Naive B cell (primary cell): ENCODE data around the gene YDJC. TPM values are rescaled to one million over a fixed set of nuclear protein-coding genes. Genes with fewer than 3 reads are reported as not detected.
"Not testable (repeated sequence)": the region's sequence is repeated elsewhere in the genome, so short reads cannot be mapped to it uniquely, and the experiment has no call there.

ENCODE experiments used
- ATAC-seq, 2 donors: fragments of 150-1000 bp; cut with Tn5 transposase; 2 replicates each; pipeline ENCODE4 v1.10.0; 2021; ENCODE audit warnings: low read depth in 2 of 2, mild to moderate bottlenecking in 2 of 2, moderate library complexity in 2 of 2
- DNase-seq: peaks from one replicate; pipeline ENCODE4 v3.0.0; 2022
- H3K27ac Mint-ChIP-seq, 6 donors: one replicate each; pipeline ENCODE4 v1.8.0; 2020 to 2022; ENCODE audit warnings: mild to moderate bottlenecking in 6 of 6, mixed read lengths in 6 of 6, moderate library complexity in 5 of 6, inconsistent platforms in 2 of 6
- H3K27me3 Mint-ChIP-seq, 3 donors: one replicate each; pipeline ENCODE4 v1.8.0; 2021 to 2022; ENCODE audit warnings: mixed read lengths in 3 of 3, mild to moderate bottlenecking in 1 of 3
- H3K36me3 Mint-ChIP-seq, 2 donors: one replicate each; pipeline ENCODE4 v1.8.0; 2020 to 2022; ENCODE audit warnings: mixed read lengths in 2 of 2, inconsistent platforms in 1 of 2, mild to moderate bottlenecking in 1 of 2
- H3K4me1 Mint-ChIP-seq, 3 donors: one replicate each; pipeline ENCODE4 v1.8.0; 2020 to 2022; ENCODE audit warnings: mixed read lengths in 3 of 3, inconsistent platforms in 1 of 3, mild to moderate bottlenecking in 1 of 3, moderate library complexity in 1 of 3
- H3K4me3 Mint-ChIP-seq, 8 donors: one replicate each; pipeline ENCODE4 v1.8.0; 2020 to 2022; ENCODE audit warnings: mild to moderate bottlenecking in 8 of 8, mixed read lengths in 8 of 8, moderate library complexity in 8 of 8, inconsistent platforms in 2 of 8
- H3K9me3 Mint-ChIP-seq, 7 donors: one replicate each; pipeline ENCODE4 v1.8.0; 2020 to 2022; ENCODE audit warnings: mixed read lengths in 7 of 7, mild to moderate bottlenecking in 5 of 7, inconsistent platforms in 2 of 7, moderate library complexity in 1 of 7
- polyA plus RNA-seq, 6 donors: library from polyadenylated mRNA; unstranded; fragments of 300-500 nt; fragmentation: Illumina TruSeq; gene quantifications; one replicate each; pipeline ENCODE4 v1.2.3, GENCODE V29; 2021; ENCODE audit warnings: low read depth in 6 of 6

YDJC gene
- polyA plus RNA-seq, 6 donors from 2014 or later: 54.7 to 97.9 (median 65.1) TPM

- H3K4me1 Mint-ChIP-seq: peaks cover 29 to 38% (median 34%) of the 10 kb centered on the region in 3 donors
- H3K9me3 Mint-ChIP-seq, H3K36me3 Mint-ChIP-seq, ATAC-seq, H3K27me3 Mint-ChIP-seq, DNase-seq, H3K27ac Mint-ChIP-seq: not testable (repeated sequence)
- H3K4me3 Mint-ChIP-seq: peak overlapping the region in 1 of 8 donors; percentile 32
Measured at GRCh38 chr22:21645513-21645912, 15.7 kb upstream of the YDJC start.

- ATAC-seq: no peak
- Mint-ChIP-seq H3K27ac (peak overlapping the region in 1 of 6 donors; percentile 80), H3K9me3 (no peaks in the 10 kb centered on the region), H3K4me3 (peak overlapping the region in 7 of 8 donors; percentile 69 to 95 (median 89)), H3K27me3 (peaks cover 0 to 3% (median 0%) of the 10 kb centered on the region in 3 donors), H3K36me3 (peaks cover 0 to 4% of the 10 kb centered on the region in 2 donors), H3K4me1 (peaks cover 29 to 35% (median 34%) of the 10 kb centered on the region in 3 donors)
- DNase-seq: no peak
Measured at GRCh38 chr22:21643533-21644357, 13.9 kb upstream of the YDJC start.

DNA sequence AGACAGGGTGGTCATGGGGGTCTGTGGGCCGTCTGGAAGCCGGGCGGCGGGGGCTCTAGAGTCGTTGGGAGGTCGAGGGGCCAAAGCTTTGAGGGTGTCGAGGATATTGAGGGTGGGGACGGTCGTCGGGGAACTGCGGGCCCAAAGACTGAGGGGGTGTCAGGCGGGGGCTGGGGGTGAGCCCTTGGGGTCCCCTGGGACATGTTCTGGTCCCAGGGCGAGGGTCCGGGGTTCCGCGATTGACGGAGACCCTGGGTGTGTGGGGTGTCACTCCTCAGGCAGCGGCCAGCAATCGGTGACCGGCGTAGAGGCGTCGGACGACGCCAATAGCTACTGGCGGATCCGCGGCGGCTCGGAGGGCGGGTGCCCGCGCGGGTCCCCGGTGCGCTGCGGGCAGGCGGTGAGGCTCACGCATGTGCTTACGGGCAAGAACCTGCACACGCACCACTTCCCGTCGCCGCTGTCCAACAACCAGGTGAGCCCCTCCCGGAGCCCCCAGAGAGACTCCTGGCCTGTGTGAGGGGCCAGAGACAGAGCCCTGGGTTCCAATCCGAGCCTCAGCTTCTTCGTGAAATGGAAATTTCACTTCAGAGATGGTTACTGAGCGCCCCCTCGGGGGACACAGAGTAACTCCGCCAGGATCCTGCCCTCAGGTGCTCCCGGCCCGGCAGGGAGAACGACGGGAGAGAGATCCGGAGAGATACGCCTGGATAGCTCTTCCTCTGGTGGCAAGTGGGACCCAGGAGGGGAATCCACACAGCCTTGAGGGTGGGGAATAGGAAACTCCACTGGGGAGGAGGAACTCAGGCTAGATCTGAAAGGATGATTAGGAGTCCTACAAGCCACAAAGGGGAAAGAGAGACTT, 13.0 kb upstream of the YDJC start:
- H3K9me3 Mint-ChIP-seq: no peaks in the 10 kb centered on the region
- H3K4me1 Mint-ChIP-seq: peaks cover 29 to 35% (median 34%) of the 10 kb centered on the region in 3 donors

GRCh38 chr22:21641789-21642583, 12.2 kb upstream of the YDJC start, which contains the start of gene SDF2L1:
TSS of gene SDF2L1 (plus strand) at chr22:21642302. CDS start at chr22:21642337, 35 bp downstream.
- Mint-ChIP-seq H3K27ac (peak within 1 kb of the TSS in 5 of 6 donors; percentile 48 to 93 (median 90)), H3K9me3 (no peaks in the 10 kb centered on the region), H3K4me1 (peaks cover 29 to 35% (median 34%) of the 10 kb centered on the region in 3 donors), H3K36me3 (peaks cover 0 to 4% of the 10 kb centered on the region in 2 donors), H3K4me3 (peak within 1 kb of the TSS; percentile 69 to 95 (median 90)), H3K27me3 (peaks cover 0 to 3% (median 0%) of the 10 kb centered on the region in 3 donors)
- DNase-seq (peak; percentile 99), ATAC-seq (peak; percentile 95 to 97)

More for the DNA sequence above, 13.0 kb upstream of the YDJC start:
- DNase-seq (peak; percentile 50), ATAC-seq (no peak)
- H3K4me3 Mint-ChIP-seq: peak overlapping the region; percentile 69 to 95 (median 90)
- H3K27ac Mint-ChIP-seq: peak overlapping the region in 5 of 6 donors; percentile 48 to 93 (median 90)
- H3K27me3 Mint-ChIP-seq: peaks cover 0 to 3% (median 0%) of the 10 kb centered on the region in 3 donors
- H3K36me3 Mint-ChIP-seq: peaks cover 0 to 4% of the 10 kb centered on the region in 2 donors

GRCh38 chr22:21641417-21641788, 11.6 kb upstream of the YDJC start:
- no peaks in the 10 kb centered on the region for H3K36me3 Mint-ChIP-seq
- H3K4me1 Mint-ChIP-seq: peaks cover 24 to 30% (median 28%) of the 10 kb centered on the region in 3 donors
- DNase-seq: no peak
- ATAC-seq: no peak
- no peaks in the 10 kb centered on the region for H3K9me3 Mint-ChIP-seq
- H3K27me3 Mint-ChIP-seq: no peaks in the 10 kb centered on the region
- H3K27ac Mint-ChIP-seq: peak overlapping the region in 4 of 6 donors; percentile 12 to 93 (median 65)
- H3K4me3 Mint-ChIP-seq: peak overlapping the region; percentile 69 to 95 (median 90)

DNA sequence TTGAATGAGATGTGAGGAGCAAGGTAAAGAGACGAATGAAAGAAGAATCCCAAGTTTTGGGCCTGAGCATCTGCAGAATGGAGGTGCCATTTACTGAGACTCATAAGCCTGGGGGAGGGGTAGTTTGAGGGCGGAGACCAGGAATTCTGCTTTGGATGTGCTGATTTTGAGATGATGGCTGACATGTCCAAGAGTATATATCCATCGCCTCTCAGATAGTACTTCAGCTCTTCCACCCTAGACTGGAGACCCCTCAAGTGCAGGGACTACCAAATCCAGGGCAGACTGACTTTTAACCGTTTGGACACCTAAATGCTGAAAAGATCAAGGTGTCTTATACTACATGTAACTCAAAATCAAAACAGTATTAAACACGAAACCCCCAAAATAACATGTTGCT, 11.0 kb upstream of the YDJC start:
- DNase-seq: no peak
- peaks cover 23 to 26% (median 25%) of the 10 kb centered on the region in 3 donors for H3K4me1 Mint-ChIP-seq
- H3K4me3 Mint-ChIP-seq: peak overlapping the region in 7 of 8 donors; percentile 7 to 92 (median 69)
- H3K27me3 Mint-ChIP-seq: no peaks in the 10 kb centered on the region
- H3K27ac Mint-ChIP-seq: peak overlapping the region in 3 of 6 donors; percentile 34 to 53 (median 40)
- no peaks in the 10 kb centered on the region for H3K9me3 Mint-ChIP-seq
- no peaks in the 10 kb centered on the region for H3K36me3 Mint-ChIP-seq
- no peak for ATAC-seq

DNA sequence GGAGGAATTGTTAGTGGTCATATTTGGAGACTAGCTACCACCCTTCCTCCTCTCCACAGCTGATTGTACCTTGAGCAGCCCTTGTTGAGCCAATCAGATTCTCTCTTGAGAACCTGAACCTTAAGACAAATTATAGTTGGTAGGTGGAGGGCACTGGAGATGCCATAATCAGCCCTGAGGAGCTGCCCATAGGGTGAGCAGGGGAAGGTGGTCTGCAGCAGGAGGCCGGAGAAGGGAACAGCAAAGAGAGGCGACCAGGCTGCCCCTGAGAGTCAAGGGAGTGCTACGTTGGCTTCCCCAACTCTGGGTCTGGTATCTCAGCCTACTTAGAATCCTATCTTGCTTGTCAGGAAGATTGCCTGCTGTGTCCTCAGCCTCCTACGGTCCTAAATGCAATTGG, 9.5 kb upstream of the YDJC start:
- Mint-ChIP-seq H3K4me1 (peaks cover 25 to 26% (median 26%) of the 10 kb centered on the region in 3 donors), H3K27ac (no peak overlapping the region), H3K9me3 (no peaks in the 10 kb centered on the region), H3K36me3 (no peaks in the 10 kb centered on the region), H3K4me3 (peak overlapping the region in 1 of 8 donors; percentile 44), H3K27me3 (no peaks in the 10 kb centered on the region)
- DNase-seq: no peak
- no peak for ATAC-seq

DNA sequence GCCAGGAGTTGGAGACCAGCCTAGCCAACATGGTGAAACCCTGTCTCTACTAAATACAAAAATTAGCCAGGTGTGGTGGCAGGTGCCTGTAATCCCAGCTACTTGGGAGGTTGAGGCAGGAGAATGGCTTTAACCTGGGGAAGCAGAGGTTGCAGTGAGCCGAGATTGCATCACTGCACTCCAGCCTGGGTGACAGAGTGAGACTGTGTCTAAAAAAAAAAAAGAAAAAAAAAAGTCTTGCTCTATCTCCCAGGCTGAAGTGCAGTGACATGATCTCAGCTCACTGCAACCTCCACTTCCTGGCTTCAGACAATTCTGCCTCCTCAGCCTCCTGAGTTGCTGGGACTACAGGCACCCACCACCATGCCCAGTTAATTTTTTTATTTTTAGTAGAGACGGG, 7.6 kb upstream of the YDJC start:
- not testable (repeated sequence) for H3K9me3 Mint-ChIP-seq, H3K27me3 Mint-ChIP-seq, DNase-seq, H3K36me3 Mint-ChIP-seq, ATAC-seq, H3K27ac Mint-ChIP-seq, H3K4me3 Mint-ChIP-seq
- H3K4me1 Mint-ChIP-seq: peaks cover 15 to 20% (median 17%) of the 10 kb centered on the region in 3 donors

GRCh38 chr22:21636629-21637218, 6.9 kb upstream of the YDJC start:
- Mint-ChIP-seq H3K4me3 (no peak overlapping the region), H3K27me3 (no peaks in the 10 kb centered on the region), H3K27ac (peak overlapping the region in 2 of 6 donors; percentile 20 to 33), H3K9me3 (no peaks in the 10 kb centered on the region), H3K4me1 (peaks cover 12 to 17% (median 14%) of the 10 kb centered on the region in 3 donors), H3K36me3 (no peaks in the 10 kb centered on the region)
- DNase-seq (no peak), ATAC-seq (no peak)

DNA sequence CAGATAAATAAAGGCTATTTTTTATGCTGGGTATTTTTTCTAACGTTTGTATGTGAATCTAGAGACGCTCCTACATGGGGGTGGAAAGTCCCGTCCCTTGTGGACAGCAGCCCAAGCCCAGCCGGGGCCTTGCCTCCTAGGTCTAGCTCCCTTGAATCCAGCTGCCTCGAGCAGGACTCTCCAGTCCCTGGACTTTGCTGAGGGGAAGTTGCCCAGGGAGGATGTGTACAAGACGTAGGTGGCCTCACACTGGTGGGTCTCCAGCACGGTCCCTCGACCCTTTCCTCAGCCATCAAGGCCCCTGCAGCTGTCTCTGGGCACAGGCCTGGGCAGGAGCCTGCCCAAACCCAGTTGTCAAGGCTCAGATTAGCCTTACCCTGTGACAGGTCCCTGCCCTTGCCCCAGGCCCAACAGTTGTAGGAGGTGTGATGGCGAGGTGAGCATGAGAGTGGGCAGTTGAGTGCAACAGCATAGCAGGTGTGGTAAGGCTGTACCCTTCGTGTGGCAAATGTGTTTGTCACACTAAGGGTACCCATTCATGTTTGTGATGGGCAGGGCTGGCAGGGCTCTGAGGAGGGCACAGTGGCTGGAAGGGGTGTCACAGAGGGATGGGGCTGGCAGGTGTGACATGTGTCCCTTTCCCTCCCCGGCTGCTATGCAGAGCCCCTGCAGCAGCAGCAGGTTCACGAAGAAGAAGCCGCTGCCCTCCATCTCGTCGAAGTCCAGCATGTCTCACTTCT, 6.1 kb upstream of the YDJC start:
- Mint-ChIP-seq H3K9me3 (no peaks in the 10 kb centered on the region), H3K36me3 (no peaks in the 10 kb centered on the region), H3K4me3 (no peak overlapping the region), H3K27me3 (no peaks in the 10 kb centered on the region), H3K27ac (peak overlapping the region in 1 of 6 donors; percentile 10), H3K4me1 (peaks cover 4 to 16% (median 12%) of the 10 kb centered on the region in 3 donors)
- no peak for DNase-seq
- ATAC-seq: no peak

DNA sequence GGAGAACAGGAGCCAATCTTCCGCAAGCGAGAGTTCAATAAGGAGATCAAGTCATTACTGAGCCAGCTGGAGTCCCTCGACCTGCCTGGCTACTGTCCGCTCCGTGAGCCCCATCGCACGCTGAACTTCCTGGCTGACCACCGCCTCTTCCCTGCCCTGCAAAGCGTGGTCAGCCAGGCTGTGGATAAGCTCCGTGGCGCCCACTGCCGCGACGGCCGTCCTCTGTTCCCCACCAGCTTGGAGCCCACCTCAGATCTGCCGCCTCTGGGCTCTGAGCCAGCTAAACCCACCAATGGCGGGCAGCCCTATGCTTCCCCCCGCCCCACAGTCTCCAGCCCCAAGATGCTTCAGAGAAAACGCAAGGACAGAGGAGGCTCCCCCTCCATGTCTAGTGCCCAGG, 5.0 kb upstream of the YDJC start:
- Mint-ChIP-seq H3K9me3 (no peaks in the 10 kb centered on the region), H3K4me1 (peaks cover 10 to 18% (median 10%) of the 10 kb centered on the region in 3 donors), H3K4me3 (no peak overlapping the region), H3K36me3 (no peaks in the 10 kb centered on the region), H3K27me3 (no peaks in the 10 kb centered on the region), H3K27ac (no peak overlapping the region)
- ATAC-seq (no peak), DNase-seq (no peak)

DNA sequence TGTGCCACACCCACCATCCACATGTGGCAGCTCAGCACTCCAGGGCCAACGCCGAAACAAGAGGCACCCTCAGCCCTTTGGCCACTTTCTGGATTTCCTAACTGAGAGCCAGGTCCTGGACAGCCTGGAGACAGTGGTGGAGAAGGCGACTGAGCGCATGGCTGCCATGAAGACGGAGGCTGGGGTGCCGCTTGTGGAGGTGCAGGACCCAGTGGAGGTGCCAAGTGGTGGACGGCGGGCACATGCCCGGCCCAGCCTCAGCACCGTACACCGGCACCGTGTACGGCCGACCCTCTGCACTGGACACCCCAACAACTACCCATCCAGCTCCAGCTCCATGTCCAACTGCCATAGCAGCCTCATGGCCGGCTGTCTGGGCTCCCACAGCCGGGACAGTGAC, 4.3 kb upstream of the YDJC start:
- H3K27me3 Mint-ChIP-seq: no peaks in the 10 kb centered on the region
- ATAC-seq (no peak), DNase-seq (no peak)
- no peak overlapping the region for H3K27ac Mint-ChIP-seq
- H3K4me3 Mint-ChIP-seq: no peak overlapping the region
- no peaks in the 10 kb centered on the region for H3K36me3 Mint-ChIP-seq
- peaks cover 10 to 21% (median 12%) of the 10 kb centered on the region in 3 donors for H3K4me1 Mint-ChIP-seq
- H3K9me3 Mint-ChIP-seq: no peaks in the 10 kb centered on the region
